GM21619 (cell line): ENCODE results near the gene ARHGDIA.

Source experiments
- ATAC-seq: cut with Tn5 transposase; IDR thresholded peaks from one replicate; pipeline ENCODE4 v1.9.1; 2021; ENCODE audit not compliant: unreplicated experiment

The ARHGDIA gene

DNA sequence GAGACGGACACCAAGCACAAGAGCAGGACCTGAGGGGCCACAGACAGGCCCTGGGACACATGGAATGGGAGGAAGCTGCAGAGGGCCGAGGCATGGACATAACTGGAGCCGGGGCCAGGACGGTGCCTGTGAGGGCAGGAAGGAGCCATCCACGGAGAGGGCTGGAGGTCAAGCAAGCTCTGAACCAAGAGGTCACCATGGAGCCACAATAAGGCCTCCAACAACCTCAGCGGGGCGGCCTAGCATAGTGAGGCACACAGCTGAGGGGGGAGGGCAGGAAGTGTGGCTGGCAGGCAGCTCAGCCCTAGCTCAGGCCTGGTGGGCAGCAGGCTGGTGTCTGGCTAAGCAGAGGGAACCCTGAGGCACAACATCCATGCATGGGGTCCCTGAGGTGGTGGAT lies 42.5 kb downstream of the ARHGDIA start:
- ATAC-seq: no peak

DNA sequence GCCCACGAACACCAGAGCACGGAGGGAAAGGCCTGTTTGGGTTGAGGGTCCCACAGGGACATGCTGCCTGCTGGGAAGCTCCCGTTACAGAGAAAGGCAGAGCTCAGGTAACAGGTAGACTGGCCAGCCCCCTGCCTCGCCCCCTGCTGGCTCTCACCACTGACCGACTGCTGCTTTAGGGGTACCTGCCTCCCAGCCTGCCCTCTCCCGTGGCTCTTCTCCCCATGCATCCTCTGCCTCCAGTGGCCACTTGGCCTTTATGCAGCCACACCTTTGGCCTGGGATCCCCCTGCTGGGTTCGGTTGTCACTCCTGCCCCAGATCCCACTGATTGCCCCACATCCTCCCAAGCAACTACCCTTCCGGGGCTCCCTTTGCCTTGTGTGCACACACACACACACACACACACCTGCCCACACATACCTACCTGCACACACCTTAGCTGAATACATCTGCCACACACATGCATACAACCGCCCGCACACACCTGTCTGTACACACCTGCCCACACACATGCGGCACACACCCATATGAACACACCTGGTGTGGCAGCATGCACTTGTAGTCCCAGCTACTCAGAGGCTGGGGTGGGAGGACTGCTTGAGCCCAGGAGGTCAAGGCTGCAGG lies 45.2 kb downstream of the ARHGDIA start:
- no peak for ATAC-seq

DNA sequence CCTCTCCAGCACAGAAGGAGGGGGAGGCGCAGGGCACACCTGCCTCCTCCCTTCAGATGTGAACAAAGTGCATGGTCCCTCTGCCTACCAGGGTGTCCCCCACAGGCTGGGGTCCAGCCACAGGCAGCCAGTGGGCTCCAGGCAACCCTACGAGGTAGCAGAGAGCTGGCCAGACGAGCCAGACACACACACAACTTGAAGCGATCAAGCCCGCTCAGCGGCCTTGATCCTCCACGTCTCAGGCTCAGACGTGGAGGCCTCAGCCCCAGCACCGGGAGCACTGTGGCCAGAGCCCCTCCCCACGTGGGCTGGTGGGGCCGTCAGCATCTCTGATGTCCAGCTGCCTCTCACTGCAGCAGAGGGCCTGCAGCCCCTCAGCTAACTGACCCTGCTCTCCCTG lies 46.5 kb downstream of the ARHGDIA start:
- ATAC-seq: no peak

GRCh38 chr17:81823820-81824550 lies 47.2 kb downstream of the ARHGDIA start:
- ATAC-seq: no peak

- no peak for ATAC-seq
Observed at GRCh38 chr17:81822996-81823819, 47.9 kb downstream of the ARHGDIA start.

DNA sequence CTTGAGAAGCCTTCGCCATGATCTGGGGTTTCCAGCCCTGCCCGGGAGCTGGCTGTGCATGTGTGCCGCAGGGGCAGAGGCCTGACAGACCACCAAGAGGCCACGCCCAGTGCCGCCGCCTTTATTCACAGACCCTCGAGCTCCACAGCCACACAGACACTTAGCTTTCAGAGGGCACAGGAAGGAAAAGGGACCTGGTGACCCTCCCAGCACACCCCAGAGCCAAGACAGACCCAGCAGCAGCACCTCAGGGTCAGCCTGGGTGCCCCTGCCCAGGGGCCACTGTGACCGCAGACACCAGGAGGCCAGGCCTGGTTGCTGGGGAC lies 48.9 kb downstream of the ARHGDIA start:
- no peak for ATAC-seq

DNA sequence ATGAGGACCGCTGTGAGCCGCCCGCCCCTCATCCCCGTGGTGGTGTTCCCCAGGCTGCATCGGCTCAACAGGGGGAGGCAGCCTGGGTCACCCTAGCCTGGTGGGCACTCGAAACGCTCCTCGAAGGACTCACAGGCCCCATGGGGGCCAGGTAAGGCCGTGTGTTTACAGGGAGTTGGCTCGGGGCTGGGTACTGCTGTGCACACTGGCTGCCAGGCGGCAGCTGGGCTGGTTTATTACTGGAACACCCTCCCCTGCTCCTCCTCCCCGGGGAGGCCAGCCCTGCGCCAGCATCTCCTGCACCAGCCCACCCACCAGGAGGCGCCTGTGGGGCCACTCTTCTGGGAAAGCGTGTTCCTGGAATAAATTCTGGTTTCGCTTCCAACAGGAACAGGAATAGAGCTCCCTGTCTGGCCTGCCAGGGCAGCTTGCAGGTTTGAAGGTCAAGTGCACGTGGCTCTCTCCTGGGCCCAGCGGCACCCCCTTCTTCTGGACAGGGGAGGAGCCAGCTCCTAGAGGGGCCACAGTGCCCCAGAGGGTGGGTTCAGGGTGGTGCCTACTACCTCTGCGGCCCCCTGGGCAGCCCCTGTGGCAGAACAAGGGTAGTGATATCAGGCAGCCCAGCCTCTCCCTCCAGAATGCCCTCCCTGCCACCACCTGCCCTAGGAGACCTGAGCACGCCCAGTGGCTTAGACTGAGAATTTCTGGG lies 49.4 kb downstream of the ARHGDIA start:
- no peak for ATAC-seq

GRCh38 chr17:81821147-81821546 lies 50.0 kb downstream of the ARHGDIA start:
- ATAC-seq: no peak

GRCh38 chr17:81819708-81820107 lies 51.4 kb downstream of the ARHGDIA start:
- ATAC-seq: no peak

DNA sequence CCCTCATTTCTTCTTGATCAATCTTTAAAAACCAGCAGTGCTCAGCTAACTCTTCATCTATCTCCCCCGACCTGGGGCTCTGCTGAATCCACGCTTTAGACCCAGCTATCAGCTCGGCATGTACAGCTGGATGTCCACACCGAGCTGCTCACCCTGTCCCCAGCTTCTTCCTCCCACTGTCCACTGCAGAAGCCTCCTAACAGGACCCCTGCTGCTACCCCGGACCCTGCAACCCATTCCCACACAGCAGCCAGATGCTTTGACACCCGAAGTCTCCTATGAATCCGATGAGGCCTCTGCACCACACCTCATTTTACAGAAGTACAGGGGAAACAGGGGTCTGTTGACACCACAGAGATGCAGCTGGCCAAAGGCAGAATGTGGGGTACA lies 53.4 kb downstream of the ARHGDIA start:
- ATAC-seq: no peak
